Right lung (tissue), 5 donors: ENCODE measurements around the gene COL17A1. TPM values are rescaled to one million over a fixed set of nuclear protein-coding genes. Genes with fewer than 3 reads are reported as not detected.
A peak's percentile ranks its signal among the peaks of the same experiment; 100 is the strongest.

Experiments used
- DNase-seq, 2 donors: peaks; one replicate each; pipeline ENCODE4 v3.0.0-alpha.2; 2013
- polyA plus RNA-seq, 5 donors: library from polyadenylated mRNA; unstranded; fragments of 120-200 nt; gene quantifications; one replicate each; pipeline versions ENCODE4 v1.2.1 to v1.2.3, GENCODE V29; 2013; ENCODE audit warnings: inconsistent platforms in 1 of 5, low replicate concordance in 1 of 5; ENCODE audit not compliant: insufficient read length in 5 of 5, insufficient read depth in 1 of 5

Gene COL17A1
- polyA plus RNA-seq, 5 donors: 0.82 to 1.5 (median 0.85) TPM

GRCh38 chr10:104052431-104052830 lies 33.2 kb downstream of the COL17A1 start:
- DNase-seq: no peak

- DNase-seq: peak in 1 of 2 donors; percentile 8
These were observed 36.0 kb downstream of the COL17A1 start for GRCh38 chr10:104049504-104050250.

GRCh38 chr10:104046651-104047050 lies 39.0 kb downstream of the COL17A1 start:
- no peak for DNase-seq

- peak; percentile 25 to 43 for DNase-seq
These were observed 40.3 kb downstream of the COL17A1 start for GRCh38 chr10:104045151-104046089.

GRCh38 chr10:104043854-104044253 lies 41.8 kb downstream of the COL17A1 start:
- no peak for DNase-seq

- DNase-seq: no peak
These were observed 42.4 kb downstream of the COL17A1 start for GRCh38 chr10:104043185-104043830.

- DNase-seq: no peak
These were observed 43.7 kb downstream of the COL17A1 start for GRCh38 chr10:104041891-104042535.

GRCh38 chr10:104040862-104041789 lies 44.6 kb downstream of the COL17A1 start:
- DNase-seq: no peak

- DNase-seq: no peak
These were observed 45.3 kb downstream of the COL17A1 start for GRCh38 chr10:104040382-104040781.

- DNase-seq: no peak
These were observed 46.5 kb downstream of the COL17A1 start for GRCh38 chr10:104038958-104039752.

- DNase-seq: no peak
These were observed 47.1 kb downstream of the COL17A1 start for GRCh38 chr10:104038537-104038936.

GRCh38 chr10:104037261-104037951 lies 48.3 kb downstream of the COL17A1 start:
- DNase-seq: no peak

GRCh38 chr10:104036518-104037260 lies 49.0 kb downstream of the COL17A1 start:
- no peak for DNase-seq

- DNase-seq: no peak
These were observed 49.7 kb downstream of the COL17A1 start for GRCh38 chr10:104036069-104036384.

GRCh38 chr10:104035194-104036068 lies 50.2 kb downstream of the COL17A1 start:
- no peak for DNase-seq

- no peak for DNase-seq
These were observed 51.1 kb downstream of the COL17A1 start for GRCh38 chr10:104034401-104035193.

GRCh38 chr10:104033966-104034365 lies 51.7 kb downstream of the COL17A1 start:
- DNase-seq: no peak
